Ovary (tissue), 9 donors: ENCODE data around the gene STK11IP. TPM values are rescaled to one million over a fixed set of nuclear protein-coding genes. Genes with fewer than 3 reads are reported as not detected.
A peak's percentile ranks its signal among the peaks of the same experiment; 100 is the strongest.

ENCODE experiments used
- DNase-seq, 5 donors: peaks; one replicate each; pipeline ENCODE4 v3.0.0-alpha.2; 2019 to 2020
- H3K27ac ChIP-seq, 2 donors: fragments of 200-600 bp; one replicate each; pipeline versions ENCODE4 v1.5.1 to v1.8.0; 2019 to 2022
- H3K27me3 ChIP-seq: fragments of 200-600 bp; one replicate; pipeline ENCODE4 v1.8.0; 2022
- H3K36me3 ChIP-seq: fragments of 200-600 bp; sonication (generic); one replicate; pipeline ENCODE4 v1.5.1; 2019
- H3K4me1 ChIP-seq: one replicate; pipeline ENCODE4 v1.8.1; 2013; ENCODE audit warnings: mild to moderate bottlenecking, moderate library complexity; ENCODE audit not compliant: insufficient read depth
- H3K4me3 ChIP-seq: fragments of 200-600 bp; sonication (generic); one replicate; pipeline ENCODE4 v1.5.1; 2017
- H3K9me3 ChIP-seq, 2 donors: fragments of 200-600 bp in 1 of 2; sonication (generic) in 1 of 2; one replicate each; pipeline versions ENCODE4 v1.5.1 to v1.8.1; 2013 to 2019; ENCODE audit warnings: mild to moderate bottlenecking in 1 of 2, moderate library complexity in 1 of 2
- CTCF ChIP-seq, 3 donors: fragments of 450-650 bp in 2 of 3; fragments of 200-600 bp in 1 of 3; IDR thresholded peaks; one replicate each; pipeline versions ENCODE4 v1.5.1 to v1.8.0; 2016 to 2022; ENCODE audit warnings: antibody characterized with exemption in 3 of 3, mild to moderate bottlenecking in 1 of 3
- EP300 ChIP-seq: sonication (generic); formaldehyde crosslinking; IDR thresholded peaks from one replicate; pipeline ENCODE4 v1.6.1; 2017; ENCODE audit warnings: antibody characterized with exemption
- POLR2A ChIP-seq: fragments of 450-650 bp; IDR thresholded peaks from one replicate; pipeline ENCODE4 v1.6.1; 2017; ENCODE audit warnings: antibody characterized with exemption, mild to moderate bottlenecking, moderate library complexity
- WGBS, 3 donors: extraction: QIAGEN DNeasy Blood & Tissue Kit in 1 of 3; methylation state at CpG; one replicate each; pipeline versions ENCODE4 v1.1.5 to v1.1.7; 2013 to 2017; 5-methylcytosine and 5-hydroxymethylcytosine counted together
- intact Hi-C, 4 donors: fragments of 100-400 bp; cut with DNase I; formaldehyde crosslinking; loops; one replicate each; pipeline versions ENCODE4 v1.11.0 to v1.15.1; 2022 to 2023
- polyA plus RNA-seq, 2 donors: library from polyadenylated mRNA; stranded (reverse); fragments of 200-250 nt in 1 of 2; fragments of 350-450 nt in 1 of 2; fragmentation: Illumina TruSeq in 1 of 2; extraction: RNeasy Lipid Tissue Mini Kit (QIAGEN cat#74804) in 1 of 2; gene quantifications; one replicate each; pipeline ENCODE4 v1.2.3, GENCODE V29; 2013 to 2014
- total RNA-seq, 7 donors: library from RNA; depleted of rRNA in 2 of 7; stranded (reverse); fragments of >200 nt in 2 of 7; fragmentation: NEBNext Ultra II Directional in 3 of 7; extraction: Animal tissue kit (Norgen Biotek cat#: 25700) in 3 of 7; gene quantifications; one replicate each; pipeline versions ENCODE4 v1.1.0 to v1.2.4, GENCODE V29; 2016 to 2023
- donor health status: DM: no; HTN: no; CAD: no; lungs with moderate emphysema.
- donor health status: DM: no; HTN: no; CAD: no.
- donor health status: Bipolar disorder and iron deficiency.
- donor health status: DM: yes; HTN: yes; CAD: no.
- donor health status: DM: no; HTN: no; CAD: no.
- donor health status: DM: yes; HTN: yes; CAD: no.

STK11IP gene
- total and polyA plus RNA-seq, 9 donors = 9.2 to 73.7 (median 43.8) TPM

GRCh38 chr2:219570194-219570923, 27.3 kb upstream of the STK11IP start:
- peak in 4 of 5 donors; percentile 58 to 75 (median 64) for DNase-seq
- Histone ChIP-seq H3K27ac (peak overlapping the region; percentile 95 to 97), H3K4me1 (peaks cover 5% of the 10 kb centered on the region), H3K27me3 (no peaks in the 10 kb centered on the region), H3K9me3 (no peaks in the 10 kb centered on the region), H3K36me3 (no peaks in the 10 kb centered on the region), H3K4me3 (peak overlapping the region; percentile 65)
- WGBS, 3 donors = 3 to 11% (median 8%) methylated on average over 56 to 95 of the region's 95 CpGs
- TF ChIP-seq POLR2A (no peak), CTCF (IDR thresholded peaks at IDR 0.05) (no peak), EP300 (no peak)
- intact Hi-C loops = loop anchor here in 2 of 4 donors (5.0 kb wide), 3 partner anchors 37 to 72 kb away; partner anchors contain the start of gene SLC4A3 (in 1 of the 2)

GRCh38 chr2:219570924-219571310, 26.7 kb upstream of the STK11IP start:
- intact Hi-C loops = loop anchor here in 2 of 4 donors (5.0 kb wide), 3 partner anchors 36 to 71 kb away; partner anchors contain the start of gene SLC4A3 (in 1 of the 2)
- Histone ChIP-seq H3K4me1 (peaks cover 7% of the 10 kb centered on the region), H3K27me3 (no peaks in the 10 kb centered on the region), H3K4me3 (peak overlapping the region; percentile 65), H3K9me3 (no peaks in the 10 kb centered on the region), H3K27ac (peak overlapping the region; percentile 95 to 97), H3K36me3 (no peaks in the 10 kb centered on the region)
- 0 to 1% (median 1%) methylated on average over 30 to 55 of the region's 55 CpGs for WGBS, 3 donors
- DNase-seq = peak in 3 of 5 donors; percentile 45 to 69 (median 57)
- TF ChIP-seq POLR2A (no peak), CTCF (IDR thresholded peaks at IDR 0.05) (no peak), EP300 (no peak)

- Histone ChIP-seq H3K27ac (peak within 1 kb of the TSS; percentile 95 to 97), H3K4me1 (peaks cover 11% of the 10 kb centered on the region), H3K27me3 (no peaks in the 10 kb centered on the region), H3K9me3 (no peaks in the 10 kb centered on the region), H3K4me3 (peak within 1 kb of the TSS; percentile 65), H3K36me3 (no peaks in the 10 kb centered on the region)
- WGBS, 3 donors = 1 to 4% (median 3%) methylated on average over 28 to 42 of the region's 42 CpGs
- intact Hi-C loops = loop anchor here in 2 of 4 donors (5.0 kb wide), 3 partner anchors 36 to 71 kb away; partner anchors contain the start of gene SLC4A3 (in 1 of the 2)
- DNase-seq = peak; percentile 93 to 96 (median 94)
- no peak for TF ChIP-seq EP300
- TF ChIP-seq POLR2A = peak; percentile 49
- TF ChIP-seq CTCF (IDR thresholded peaks at IDR 0.05) = peak in 1 of 3 donors; percentile 14
These were observed 26.1 kb upstream of the STK11IP start, which contains the start of gene OBSL1 for GRCh38 chr2:219571311-219572236. TSS of gene OBSL1 (minus strand) at chr2:219571539. CDS start at chr2:219571232, 307 bp downstream.
